ENCODE data around the gene LMAN2L. TPM values are rescaled to one million over a fixed set of nuclear protein-coding genes. Genes with fewer than 3 reads are reported as not detected.

The LMAN2L gene
- total RNA-seq, 1 donor from 2014 or later: 17.0 TPM

DNA sequence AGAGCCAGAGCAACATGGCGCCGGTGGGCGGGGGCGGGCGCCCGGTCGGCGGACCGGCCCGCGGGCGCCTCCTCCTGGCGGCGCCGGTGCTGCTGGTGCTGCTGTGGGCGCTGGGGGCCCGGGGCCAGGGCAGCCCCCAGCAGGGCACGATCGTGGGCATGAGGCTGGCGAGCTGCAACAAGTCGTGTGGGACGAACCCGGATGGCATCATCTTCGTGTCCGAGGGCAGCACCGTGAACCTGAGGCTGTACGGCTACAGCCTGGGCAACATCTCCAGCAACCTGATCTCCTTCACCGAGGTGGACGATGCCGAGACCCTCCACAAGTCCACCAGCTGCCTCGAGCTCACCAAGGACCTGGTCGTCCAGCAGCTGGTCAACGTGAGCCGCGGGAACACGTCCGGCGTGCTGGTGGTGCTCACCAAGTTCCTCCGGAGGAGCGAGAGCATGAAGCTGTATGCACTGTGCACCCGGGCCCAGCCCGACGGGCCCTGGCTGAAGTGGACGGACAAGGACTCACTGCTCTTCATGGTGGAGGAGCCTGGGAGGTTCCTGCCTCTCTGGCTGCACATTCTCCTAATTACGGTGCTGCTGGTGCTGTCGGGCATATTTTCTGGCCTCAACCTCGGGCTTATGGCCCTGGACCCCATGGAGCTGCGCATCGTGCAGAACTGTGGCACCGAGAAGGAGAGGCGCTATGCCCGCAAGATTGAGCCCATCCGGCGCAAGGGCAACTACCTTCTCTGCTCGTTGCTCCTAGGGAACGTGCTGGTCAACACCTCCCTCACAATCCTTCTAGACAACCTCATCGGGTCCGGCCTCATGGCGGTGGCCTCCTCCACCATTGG lies 21.3 kb upstream of the LMAN2L start:
- intact Hi-C loops (cut with DNase I): loop anchor here (1.0 to 5.0 kb wide), 4 partner anchors 21 to 209 kb away; partner anchors contain the start of genes ANKRD39, KANSL3 and LMAN2L

DNA sequence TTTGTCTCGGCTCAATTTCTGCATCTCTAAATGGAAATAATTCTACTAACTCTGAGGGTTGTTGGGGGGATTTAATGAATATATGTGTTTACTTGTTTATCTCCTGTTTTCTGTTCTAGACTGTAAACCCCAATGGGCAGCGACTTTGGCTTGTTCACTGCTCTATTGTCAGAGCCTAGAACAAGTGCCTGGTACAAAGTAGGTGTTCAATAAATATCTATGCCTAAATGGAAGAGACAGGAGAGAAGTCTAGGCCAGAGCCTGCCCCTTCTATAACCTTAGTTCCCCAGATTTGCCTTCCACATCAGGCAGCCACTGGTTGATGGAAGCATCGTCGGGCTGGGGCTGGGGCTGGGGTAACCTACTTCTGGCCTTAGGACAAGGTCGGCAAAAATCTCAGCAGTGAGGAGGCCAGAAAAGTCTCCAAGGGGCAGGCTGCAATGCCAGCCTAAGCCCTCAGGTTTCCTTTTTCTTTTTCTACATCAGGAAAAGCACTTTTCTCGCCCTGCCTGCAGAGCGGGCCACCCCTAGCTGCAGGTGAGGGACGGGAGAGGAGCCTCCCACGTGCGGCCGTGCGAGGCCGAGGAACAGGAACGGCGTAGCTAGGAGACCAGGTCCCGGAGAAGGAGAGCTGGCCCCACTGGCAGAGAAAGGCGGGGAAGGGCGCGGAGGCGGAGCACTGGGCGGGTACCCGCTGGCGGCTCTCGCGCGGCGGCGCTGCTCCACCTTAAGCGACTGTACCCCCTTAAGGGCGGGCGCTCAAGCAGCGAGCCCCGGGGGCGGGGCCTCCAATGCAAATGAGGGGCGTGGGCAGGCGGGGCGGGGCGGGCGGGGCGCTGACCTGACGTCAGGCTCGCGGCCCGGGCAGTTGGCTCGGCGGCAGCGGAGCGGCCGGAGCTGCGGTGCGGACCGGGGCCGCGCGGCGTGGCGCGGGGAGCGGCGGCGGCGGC lies 20.4 kb upstream of the LMAN2L start, which contains the start of gene CNNM4:
Gene CNNM4, plus strand, starts transcription at position 867 of the 950 bp plus-strand sequence. CDS start 98 bp downstream, outside the sequence.
- DNase-seq (ENCODE audit: low spot score): peak; percentile 97
- intact Hi-C loops (cut with DNase I): loop anchor here (1.0 to 5.0 kb wide), 4 partner anchors 20 to 208 kb away; partner anchors contain the start of genes ANKRD39, KANSL3 and LMAN2L

More for the DNA sequence above, 21.3 kb upstream of the LMAN2L start:
- no peak for DNase-seq (ENCODE audit: low spot score)

DNA sequence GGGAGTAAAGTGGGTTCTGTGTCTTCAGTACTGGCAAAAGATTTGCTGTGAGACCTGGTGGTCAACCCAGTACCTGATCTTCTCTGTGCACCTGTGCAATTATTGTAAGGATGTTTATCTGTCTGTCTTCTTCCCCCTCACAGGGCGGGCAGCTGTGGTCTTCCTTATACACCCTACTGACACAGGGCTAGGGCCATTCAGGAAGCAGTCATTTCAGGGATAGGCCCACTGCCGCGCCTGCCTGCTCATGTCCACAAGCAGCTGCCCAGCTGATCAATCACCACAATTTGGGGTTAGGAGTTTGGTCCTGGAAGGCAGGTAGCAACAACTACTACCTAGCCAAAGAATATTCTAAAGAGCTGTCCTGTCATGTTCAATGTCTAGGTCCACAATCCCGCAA lies 19.7 kb upstream of the LMAN2L start:
- DNase-seq (ENCODE audit: low spot score): no peak
- intact Hi-C loops (cut with DNase I): no loop called here

DNA sequence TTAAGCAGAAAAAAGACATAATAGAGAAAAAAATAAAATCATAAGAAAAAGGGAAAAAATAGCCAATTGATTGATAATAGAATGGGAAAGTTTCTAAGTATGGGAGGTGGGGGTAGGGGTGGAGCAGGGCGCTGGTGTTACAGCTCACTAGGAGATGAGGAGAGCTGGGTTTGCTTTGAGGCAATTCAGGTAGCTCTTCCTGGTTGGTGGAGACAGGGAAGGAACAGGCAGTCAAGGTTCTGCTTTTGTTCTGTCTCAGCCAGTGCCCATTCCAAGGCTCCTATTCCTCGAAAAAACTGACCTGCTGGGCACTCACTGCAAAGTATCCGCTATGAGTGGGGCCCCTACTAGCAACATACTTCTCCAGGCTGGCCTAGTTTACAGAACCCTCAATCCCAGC lies 19.1 kb upstream of the LMAN2L start:
- DNase-seq (ENCODE audit: low spot score): no peak
- intact Hi-C loops (cut with DNase I): no loop called here

DNA sequence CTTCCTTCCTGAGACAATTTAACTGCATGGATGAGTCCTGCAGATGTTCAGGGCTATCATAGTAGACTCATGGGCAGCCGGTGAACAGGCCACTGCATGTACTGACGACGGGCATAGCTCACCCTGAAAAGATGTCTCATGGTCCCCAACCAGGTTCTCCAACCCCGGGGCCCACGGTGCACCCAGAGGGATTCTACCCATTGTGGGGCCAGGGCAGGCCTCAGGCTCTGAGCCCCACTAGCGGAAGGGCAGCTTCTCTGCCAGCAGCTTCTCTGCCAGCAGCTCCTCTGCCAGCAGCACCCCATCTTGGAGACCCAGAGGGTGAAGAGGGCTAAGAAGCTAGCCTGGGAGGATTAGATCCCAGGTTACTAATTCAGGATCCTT lies 17.6 kb upstream of the LMAN2L start:
- DNase-seq (ENCODE audit: low spot score): no peak
- intact Hi-C loops (cut with DNase I): no loop called here

DNA sequence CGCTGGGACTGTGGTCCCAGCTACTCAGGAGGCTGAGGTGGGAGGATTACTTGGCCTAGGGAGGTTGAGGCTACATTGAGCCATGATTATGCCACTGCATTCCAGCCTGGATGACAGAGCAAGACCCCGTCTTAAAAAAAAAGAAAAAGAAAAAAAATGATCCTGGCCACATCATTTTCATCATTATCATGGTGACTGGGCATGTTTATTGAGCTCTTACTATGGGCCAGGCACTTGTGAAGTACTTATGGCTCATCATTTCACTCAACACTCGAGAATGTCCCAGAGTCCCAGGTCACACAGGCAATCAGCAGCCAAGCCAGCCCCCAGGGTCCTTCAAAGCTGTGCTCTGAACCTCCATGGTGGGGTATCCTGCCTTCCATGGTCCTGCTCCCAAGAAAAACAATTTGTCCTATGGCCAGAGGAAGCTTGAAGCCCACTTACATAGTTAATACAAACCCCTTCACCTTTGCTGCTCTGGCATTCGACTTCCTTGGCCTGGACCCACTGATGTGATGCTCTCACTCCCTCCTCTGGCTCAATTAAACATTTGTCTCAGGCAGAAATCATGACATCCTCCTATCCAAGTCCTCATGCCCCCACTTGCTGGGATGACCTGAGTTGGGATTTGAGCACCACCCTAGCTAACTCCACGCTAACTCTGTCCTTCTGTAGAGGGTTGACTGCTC lies 17.1 kb upstream of the LMAN2L start:
- intact Hi-C loops (cut with DNase I): no loop called here
- DNase-seq (ENCODE audit: low spot score): no peak

DNA sequence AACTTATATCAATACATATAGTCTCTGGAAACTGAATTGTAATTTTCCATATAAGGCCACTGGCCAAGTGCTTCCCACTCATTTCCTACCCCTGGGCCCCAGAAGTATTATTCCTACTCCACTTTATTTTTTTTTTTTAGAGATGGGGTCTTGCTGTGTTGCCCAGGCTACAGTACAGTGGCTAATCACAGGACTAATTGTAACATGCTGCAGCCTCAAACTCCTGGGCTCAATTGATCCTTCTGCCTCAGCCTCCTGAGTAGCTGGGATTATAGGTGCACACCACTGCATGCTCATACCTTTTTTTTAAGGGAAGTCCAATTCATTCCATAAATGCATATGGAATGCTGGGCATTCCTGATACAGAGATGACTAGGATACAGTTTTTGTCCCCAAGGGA lies 14.5 kb upstream of the LMAN2L start:
- intact Hi-C loops (cut with DNase I): no loop called here
- no peak for DNase-seq (ENCODE audit: low spot score)

DNA sequence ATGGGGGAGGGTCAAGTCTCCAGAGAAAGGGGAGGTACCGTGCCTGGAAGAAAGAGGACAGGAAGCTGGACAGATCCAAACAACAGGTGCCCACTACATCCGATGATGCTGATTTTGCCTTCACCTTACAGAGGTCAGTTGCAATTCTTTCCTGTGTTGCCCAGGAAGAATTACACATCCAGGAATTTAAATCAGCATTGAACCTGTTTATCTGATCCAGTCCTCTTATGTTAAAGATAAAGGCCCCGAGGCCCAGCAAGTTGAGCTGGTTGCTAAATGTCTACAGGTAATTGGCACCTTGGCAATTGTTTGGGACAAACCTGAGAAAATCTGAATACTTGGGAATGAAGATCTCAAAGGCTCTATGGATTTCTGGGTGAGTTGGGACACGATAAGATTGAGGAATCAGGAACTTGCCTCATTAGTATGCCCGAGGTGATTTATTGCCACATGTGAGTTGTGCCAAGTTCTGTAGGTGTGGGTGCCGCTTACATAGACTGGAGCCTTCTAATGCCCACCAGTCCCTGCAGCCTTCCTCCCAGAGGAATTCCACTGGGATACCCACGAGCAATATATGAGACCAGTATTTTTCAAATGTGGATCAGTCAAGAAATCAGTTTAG lies 13.9 kb upstream of the LMAN2L start:
- intact Hi-C loops (cut with DNase I): no loop called here
- DNase-seq (ENCODE audit: low spot score): no peak

DNA sequence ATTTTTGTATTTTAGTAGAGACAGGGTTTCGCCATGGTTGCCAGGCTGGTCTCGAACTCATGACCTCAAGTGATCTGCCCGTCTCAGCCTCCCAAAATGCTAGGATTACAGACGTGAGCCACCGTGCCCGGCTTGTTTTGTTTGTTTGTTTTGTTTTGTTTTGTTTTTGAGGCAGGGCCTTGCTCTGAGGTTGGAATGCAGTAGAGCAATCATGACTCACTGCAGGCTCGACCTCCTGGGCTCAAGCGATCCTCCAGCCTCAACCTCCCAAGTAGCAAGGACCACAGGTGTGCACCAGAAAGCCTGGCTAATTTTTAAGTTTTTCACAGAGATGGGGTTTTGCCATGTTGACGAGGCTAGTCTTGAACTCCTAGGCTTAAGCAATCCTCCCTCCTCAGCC lies 11.9 kb upstream of the LMAN2L start:
- no peak for DNase-seq (ENCODE audit: low spot score)
- intact Hi-C loops (cut with DNase I): no loop called here

DNA sequence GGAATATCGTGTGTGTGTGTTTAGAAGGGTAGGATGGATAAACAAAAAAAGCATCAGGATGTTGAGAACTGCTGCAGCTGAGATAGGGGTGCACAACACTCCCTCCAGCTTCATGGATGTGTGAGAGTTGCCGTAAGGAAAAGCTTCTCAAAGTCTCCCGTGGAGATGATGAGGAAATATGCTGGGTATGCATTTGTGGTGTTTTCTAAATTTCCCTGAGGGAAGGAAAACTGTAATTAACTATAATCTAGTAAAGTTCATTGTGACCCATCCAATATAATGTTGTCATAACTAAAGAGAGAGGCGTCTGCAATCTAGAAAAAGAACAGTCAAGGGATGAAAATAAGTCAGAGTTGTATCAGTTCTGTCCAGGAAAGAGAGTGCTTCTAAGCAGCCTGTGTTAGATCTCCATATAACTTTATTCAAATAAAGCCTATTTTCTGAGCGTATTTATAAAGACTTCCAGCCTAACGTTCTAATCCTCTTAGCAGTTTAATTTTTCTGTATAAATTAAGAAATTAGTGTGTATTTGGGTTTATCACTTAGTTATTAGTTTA lies 7.3 kb upstream of the LMAN2L start:
- DNase-seq (ENCODE audit: low spot score): no peak
- intact Hi-C loops (cut with DNase I): no loop called here

DNA sequence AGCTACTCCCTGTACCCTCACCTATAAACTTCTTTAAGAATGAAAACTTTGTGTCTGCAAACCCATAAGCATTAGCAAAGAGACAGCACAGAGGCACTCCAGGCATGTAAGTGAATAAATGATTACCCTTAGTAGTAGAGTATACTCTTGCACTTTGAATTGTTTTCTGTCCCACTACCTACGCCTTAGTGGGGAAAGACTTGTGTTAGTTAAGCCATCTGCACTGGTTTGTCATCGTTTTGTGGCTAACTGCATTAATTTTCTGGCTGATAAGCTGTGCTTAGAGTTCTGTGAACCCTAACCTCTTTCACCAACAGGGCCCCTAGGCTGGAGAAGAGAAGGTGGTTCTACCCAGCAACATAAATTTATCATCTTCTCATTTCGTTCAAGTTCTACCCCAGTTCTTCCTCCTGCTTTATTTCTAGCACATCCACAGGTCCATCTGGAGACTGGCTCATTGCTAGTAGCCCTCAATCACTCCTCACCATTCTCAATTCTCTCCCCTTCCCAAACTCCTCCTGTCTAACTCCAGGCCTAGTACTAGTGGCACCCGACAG lies 710 bp downstream of the LMAN2L start:
- no peak for DNase-seq (ENCODE audit: low spot score)
- intact Hi-C loops (cut with DNase I): loop anchor here (5.0 kb wide), 1 partner anchor 117 kb away; no protein-coding TSS in a partner anchor

DNA sequence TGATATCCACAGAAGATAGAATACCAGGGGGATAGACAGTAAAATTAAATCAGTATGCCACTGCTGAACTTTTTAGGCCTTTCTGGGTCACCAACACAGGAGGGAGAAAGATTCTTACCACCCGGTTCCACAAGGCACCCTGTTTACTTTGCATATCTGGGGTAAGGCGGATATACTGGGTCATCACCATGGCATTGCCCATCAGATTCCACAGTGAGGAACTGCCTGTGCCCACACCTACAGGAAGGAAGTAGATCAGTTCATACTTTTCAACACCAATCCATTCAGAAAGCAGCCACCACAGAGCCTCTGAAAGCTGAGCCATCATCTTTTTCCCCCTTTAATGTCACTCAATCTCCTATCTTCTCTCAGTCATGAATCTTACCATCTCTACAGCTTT lies 2.0 kb downstream of the LMAN2L start:
- intact Hi-C loops (cut with DNase I): loop anchor here (5.0 kb wide), 1 partner anchor 116 kb away; no protein-coding TSS in a partner anchor

DNA sequence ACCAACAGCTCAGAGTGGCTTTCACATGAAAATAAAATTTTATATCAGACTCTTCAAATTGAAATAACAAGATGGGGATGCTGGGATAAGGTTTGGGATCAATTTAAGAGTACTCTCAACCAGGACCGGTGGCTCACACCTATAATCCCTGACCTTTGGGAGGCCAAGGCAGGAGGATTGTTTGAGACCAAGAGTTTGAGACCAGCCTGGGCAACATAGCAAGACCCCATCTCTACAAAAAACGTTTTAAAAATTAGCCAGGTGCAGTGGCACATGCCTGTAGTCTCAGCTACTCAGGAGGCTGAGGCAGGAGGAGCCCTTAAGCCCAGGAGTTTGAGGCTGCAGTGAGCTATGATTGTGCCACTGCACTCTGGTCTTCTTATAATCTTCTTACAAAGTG lies 2.6 kb downstream of the LMAN2L start:
- intact Hi-C loops (cut with DNase I): loop anchor here (5.0 kb wide), 1 partner anchor 115 kb away; no protein-coding TSS in a partner anchor
- DNase-seq (ENCODE audit: low spot score): no peak

More for the DNA sequence above, 2.0 kb downstream of the LMAN2L start:
- DNase-seq (ENCODE audit: low spot score): no peak

DNA sequence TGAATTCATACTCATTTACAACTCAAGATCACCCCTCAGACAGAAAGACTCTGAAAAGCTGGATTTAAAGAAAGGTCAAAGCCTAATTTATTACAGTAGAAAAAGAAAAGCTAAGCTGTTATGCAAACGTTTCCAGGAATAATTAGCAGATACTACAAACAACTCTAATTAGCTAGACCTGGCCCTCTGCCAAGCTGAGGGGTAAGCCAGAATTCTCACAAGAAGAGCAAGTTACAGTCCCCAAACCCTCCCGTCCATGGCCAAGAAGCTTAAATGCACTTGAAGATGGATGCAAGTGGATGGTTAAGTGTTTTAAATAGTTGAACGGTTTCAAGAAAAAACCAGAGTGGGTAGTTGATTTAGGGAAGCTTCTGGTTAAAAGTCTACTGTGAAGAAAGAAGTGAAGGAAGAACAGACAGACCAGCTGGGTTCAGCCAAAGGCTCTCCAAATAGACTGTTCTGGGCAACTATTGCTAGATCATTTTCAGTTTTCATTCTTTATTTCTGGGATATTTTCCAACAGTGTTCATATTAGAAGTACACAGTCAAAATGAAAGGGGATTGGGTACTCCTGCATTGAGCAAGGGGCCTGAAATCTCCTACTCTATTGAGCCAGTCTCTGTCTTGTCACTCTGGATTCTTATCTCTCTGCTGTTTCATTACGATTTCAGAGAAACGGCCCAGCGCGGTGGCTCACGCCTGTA lies 4.8 kb downstream of the LMAN2L start:
- no peak for DNase-seq (ENCODE audit: low spot score)
- intact Hi-C loops (cut with DNase I): loop anchor here (5.0 kb wide), 1 partner anchor 113 kb away; no protein-coding TSS in a partner anchor

DNA sequence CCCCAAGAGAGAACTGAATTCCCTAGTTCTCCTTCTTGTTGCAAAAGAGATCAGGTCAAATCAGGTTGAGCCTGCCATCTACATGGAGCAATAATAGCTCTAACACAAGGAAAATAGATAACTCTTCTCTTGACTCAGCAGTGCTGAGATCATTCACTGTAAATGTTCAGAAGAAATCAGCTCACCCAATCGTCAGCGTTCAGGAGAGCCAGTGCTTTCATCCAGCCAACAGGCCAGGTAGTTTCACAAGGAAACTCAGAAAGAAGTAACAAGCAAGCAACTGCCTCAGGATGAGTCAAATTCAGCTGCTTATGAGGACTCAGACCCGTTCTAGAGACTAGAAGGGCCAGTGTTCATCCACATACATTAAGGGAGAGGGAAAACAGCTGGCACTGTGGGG lies 5.9 kb downstream of the LMAN2L start:
- DNase-seq (ENCODE audit: low spot score): no peak
- intact Hi-C loops (cut with DNase I): no loop called here

DNA sequence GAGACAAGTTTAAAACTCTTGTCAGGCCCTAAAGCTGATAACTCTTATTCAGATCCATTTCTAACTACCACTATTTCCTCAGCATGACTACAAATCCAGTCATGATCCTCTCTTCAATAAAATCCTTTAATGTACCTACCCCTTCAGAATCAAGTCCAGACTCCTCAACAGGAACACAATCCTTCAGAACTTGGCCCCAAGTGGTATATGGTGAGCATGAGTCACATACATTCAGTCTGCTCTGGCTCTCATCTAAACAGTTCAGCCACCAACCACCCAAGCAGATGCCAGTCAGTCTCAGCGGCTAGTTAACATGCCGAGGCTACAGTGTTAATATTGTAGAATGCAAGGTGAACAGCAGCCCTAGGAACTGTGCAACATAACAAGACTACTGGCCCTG lies 9.7 kb downstream of the LMAN2L start:
- intact Hi-C loops (cut with DNase I): no loop called here
- no peak for DNase-seq (ENCODE audit: low spot score)

DNA sequence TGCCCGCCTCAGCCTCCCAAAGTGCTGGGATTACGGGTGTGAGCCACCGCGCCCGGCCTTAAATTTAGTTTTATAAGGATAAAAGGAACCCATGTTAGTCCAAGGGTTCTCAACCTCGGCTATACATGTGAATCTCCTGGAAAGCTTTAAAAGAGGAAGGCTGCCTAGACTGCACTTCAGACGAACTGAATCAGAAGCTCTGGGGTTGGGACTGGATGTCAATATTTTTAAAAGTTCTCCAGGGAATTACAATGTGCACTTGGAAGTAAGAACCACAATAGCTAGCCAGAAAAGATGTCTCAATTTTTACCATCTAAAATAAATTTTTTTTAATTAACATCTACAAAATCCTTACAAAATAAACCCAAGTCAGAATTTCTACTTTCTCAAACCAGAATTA lies 10.1 kb downstream of the LMAN2L start:
- DNase-seq (ENCODE audit: low spot score): no peak
- intact Hi-C loops (cut with DNase I): no loop called here

DNA sequence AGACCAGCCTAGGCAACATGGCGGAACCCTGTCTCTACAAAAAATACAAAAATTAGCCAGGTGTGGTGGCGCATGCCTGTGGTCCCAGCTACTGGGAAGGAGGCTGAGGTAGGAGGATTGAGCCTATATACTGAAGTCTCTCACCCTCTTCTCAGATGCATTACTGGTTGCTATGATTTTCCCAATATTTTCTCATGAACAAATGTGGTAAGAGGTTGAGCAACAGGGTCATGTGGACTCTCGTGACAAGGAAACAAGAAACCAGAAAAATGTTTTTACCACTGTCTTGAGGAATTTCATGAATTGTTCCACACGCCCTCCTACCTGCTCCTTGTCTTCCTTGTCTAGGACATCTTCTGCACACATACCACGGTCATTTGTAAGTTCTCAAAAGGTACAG lies 12.4 kb downstream of the LMAN2L start:
- intact Hi-C loops (cut with DNase I): no loop called here
- DNase-seq (ENCODE audit: low spot score): no peak
